Mesendoderm (in vitro differentiated cells): Measurements from ENCODE around the gene FBRSL1.

Experiments used
- DNase-seq: peaks from one replicate; pipeline ENCODE4 v3.0.0; 2013
- H2AK5ac ChIP-seq: 2 replicates; pipeline ENCODE4 v1.6.1; 2013; ENCODE audit warnings: low read length, inconsistent platforms
- H2BK120ac ChIP-seq: 2 replicates; pipeline ENCODE4 v1.6.1; 2013; ENCODE audit warnings: low read depth, mild to moderate bottlenecking, low read length, moderate library complexity, mixed read lengths
- H2BK15ac ChIP-seq: replicated peaks from 2 replicates; pipeline ENCODE4 v1.6.1; 2013; ENCODE audit warnings: low read depth, mild to moderate bottlenecking, moderate library complexity
- H2BK5ac ChIP-seq: 2 replicates; pipeline ENCODE4 v1.6.1; 2013; ENCODE audit warnings: low read length, inconsistent platforms
- H3K18ac ChIP-seq: 2 replicates; pipeline ENCODE4 v1.6.1; 2013; ENCODE audit warnings: mild to moderate bottlenecking, low read length, mixed read lengths
- H3K23ac ChIP-seq: one replicate; pipeline ENCODE4 v1.6.1; 2013; ENCODE audit warnings: low read length
- H3K27ac ChIP-seq: 2 replicates; pipeline ENCODE4 v1.5.1; 2013; ENCODE audit warnings: low read depth, mild to moderate bottlenecking, inconsistent platforms, low read length, moderate library complexity
- H3K27me3 ChIP-seq: 2 replicates; pipeline ENCODE4 v1.6.1; 2013; ENCODE audit warnings: low read length, control low read depth, mild to moderate bottlenecking, inconsistent platforms; ENCODE audit not compliant: insufficient read depth, poor library complexity
- H3K36me3 ChIP-seq: 2 replicates; pipeline ENCODE4 v1.6.1; 2013; ENCODE audit warnings: low read length, inconsistent platforms; ENCODE audit not compliant: control insufficient read depth, insufficient read depth
- H3K4ac ChIP-seq: one replicate; pipeline ENCODE4 v1.6.1; 2013; ENCODE audit warnings: low read depth, mild to moderate bottlenecking, low read length, moderate library complexity
- H3K4me1 ChIP-seq: 2 replicates; pipeline ENCODE4 v1.6.1; 2013; ENCODE audit warnings: low read depth, low read length, inconsistent platforms; ENCODE audit not compliant: control insufficient read depth
- H3K4me2 ChIP-seq: 2 replicates; pipeline ENCODE4 v1.6.1; 2013; ENCODE audit warnings: low read length
- H3K4me3 ChIP-seq: 2 replicates; pipeline ENCODE4 v1.5.1; 2013; ENCODE audit warnings: mild to moderate bottlenecking, low read length
- H3K56ac ChIP-seq: one replicate; pipeline ENCODE4 v1.6.1; 2013; ENCODE audit warnings: low read length
- H3K79me1 ChIP-seq: 2 replicates; pipeline ENCODE4 v1.6.1; 2013; ENCODE audit warnings: low read length, inconsistent platforms
- H3K79me2 ChIP-seq: 2 replicates; pipeline ENCODE4 v1.6.1; 2013; ENCODE audit warnings: mild to moderate bottlenecking, low read length; ENCODE audit not compliant: control insufficient read depth, insufficient read depth
- H3K9ac ChIP-seq: 2 replicates; pipeline ENCODE4 v1.6.1; 2013; ENCODE audit warnings: low read length, inconsistent platforms
- H4K5ac ChIP-seq: one replicate; pipeline ENCODE4 v1.6.1; 2013; ENCODE audit warnings: low read length
- H4K8ac ChIP-seq: one replicate; pipeline ENCODE4 v1.6.1; 2013; ENCODE audit warnings: low read depth, mild to moderate bottlenecking, control low read depth, low read length, moderate library complexity
- WGBS: extraction: QIAGEN DNeasy Blood & Tissue Kit; methylation state at CpG from one replicate; pipeline ENCODE4 v1.1.7; 2013; ENCODE audit warnings: low lambda C conversion rate, missing lambda C conversion rate; ENCODE audit not compliant: insufficient coverage; ENCODE audit errors: extremely low coverage; 5-methylcytosine and 5-hydroxymethylcytosine counted together

The FBRSL1 gene

DNA sequence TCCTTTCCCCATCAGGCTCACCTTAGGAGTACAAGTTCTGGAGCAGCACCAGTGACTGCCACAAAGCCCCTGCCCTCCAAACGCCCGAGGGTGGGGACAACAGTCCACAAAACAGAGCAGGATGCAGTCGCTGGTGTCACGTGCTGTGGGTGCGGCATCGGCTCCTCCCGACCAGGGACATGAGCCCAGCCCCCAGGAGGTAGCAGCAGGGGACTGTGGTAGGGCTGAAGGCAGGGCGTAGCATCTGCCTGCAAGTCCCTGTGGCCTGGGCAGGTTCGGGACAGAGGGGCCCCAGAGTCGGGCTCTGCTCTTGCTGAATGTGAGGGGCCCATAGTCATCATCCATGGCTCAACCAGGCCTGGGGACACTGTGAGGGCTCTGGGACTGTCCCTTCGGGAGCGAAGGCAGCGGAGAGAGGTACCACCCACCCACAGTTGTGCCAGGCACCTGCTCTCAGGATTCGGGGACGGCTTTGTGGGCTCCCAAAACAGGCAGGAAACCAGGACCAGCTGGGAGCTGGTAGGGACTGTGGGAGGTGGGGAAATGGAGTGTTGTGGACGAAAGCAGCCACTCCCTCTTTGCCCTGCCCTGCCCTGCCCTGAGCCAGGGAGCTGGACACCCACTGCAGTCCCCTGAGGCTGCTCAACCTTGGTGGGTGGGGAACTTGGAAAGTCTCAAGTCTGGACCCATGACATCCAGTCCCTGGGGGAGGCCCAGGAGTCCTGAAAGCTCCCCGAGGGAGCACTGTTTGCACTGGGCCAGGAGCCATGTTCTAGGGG, 30.7 kb downstream of the FBRSL1 start:
- no peak overlapping the region for H2AK5ac ChIP-seq
- no peak overlapping the region for H3K27ac ChIP-seq
- no peak overlapping the region for H3K18ac ChIP-seq
- no peak overlapping the region for H3K56ac ChIP-seq
- H2BK120ac ChIP-seq = no peak overlapping the region
- DNase-seq = no peak
- no peak overlapping the region for H2BK5ac ChIP-seq
- no peak overlapping the region for H4K5ac ChIP-seq
- no peak overlapping the region for H3K9ac ChIP-seq
- no peak overlapping the region for H3K4ac ChIP-seq
- no peak overlapping the region for H2BK15ac ChIP-seq
- no CpG with 5 or more reads among the region's 17 CpGs for WGBS
- no peaks in the 10 kb centered on the region for H3K79me2 ChIP-seq
- H3K4me3 ChIP-seq = no peak overlapping the region
- H3K23ac ChIP-seq = no peak overlapping the region
- H4K8ac ChIP-seq = no peak overlapping the region
- no peaks in the 10 kb centered on the region for H3K4me1 ChIP-seq
- H3K79me1 ChIP-seq = no peaks in the 10 kb centered on the region
- H3K4me2 ChIP-seq = no peak overlapping the region
- no peaks in the 10 kb centered on the region for H3K27me3 ChIP-seq
- no peaks in the 10 kb centered on the region for H3K36me3 ChIP-seq

DNA sequence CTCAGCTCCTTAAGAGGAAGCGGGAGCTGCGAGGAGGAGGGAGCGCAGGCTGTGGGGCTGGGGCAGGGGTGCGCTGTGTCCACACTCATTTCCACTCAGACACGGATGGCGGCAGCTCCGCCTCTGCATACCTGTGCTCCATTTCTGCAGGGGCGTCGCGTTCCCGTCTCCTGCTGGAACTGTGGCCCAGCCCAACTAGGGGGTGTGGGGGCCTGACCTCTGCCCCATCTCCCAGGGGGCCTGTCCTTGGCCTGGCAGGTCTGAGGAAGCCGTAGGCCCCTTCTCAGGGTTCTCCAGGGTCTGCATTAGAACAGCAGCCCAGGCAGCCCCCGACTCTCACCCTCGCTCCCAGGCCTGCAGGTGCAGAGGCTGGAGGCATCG, 31.2 kb downstream of the FBRSL1 start:
- H3K27ac ChIP-seq = no peak overlapping the region
- no peak overlapping the region for H3K4me3 ChIP-seq
- H2BK5ac ChIP-seq = no peak overlapping the region
- H3K79me1 ChIP-seq = no peaks in the 10 kb centered on the region
- no peak overlapping the region for H2BK120ac ChIP-seq
- no peak overlapping the region for H2AK5ac ChIP-seq
- no peak overlapping the region for H3K9ac ChIP-seq
- H3K56ac ChIP-seq = no peak overlapping the region
- H3K4me1 ChIP-seq = no peaks in the 10 kb centered on the region
- H4K8ac ChIP-seq = no peak overlapping the region
- no peak for DNase-seq
- no CpG with 5 or more reads among the region's 15 CpGs for WGBS
- H3K4me2 ChIP-seq = no peak overlapping the region
- no peak overlapping the region for H4K5ac ChIP-seq
- H3K4ac ChIP-seq = no peak overlapping the region
- H3K27me3 ChIP-seq = no peaks in the 10 kb centered on the region
- no peak overlapping the region for H3K18ac ChIP-seq
- H3K36me3 ChIP-seq = no peaks in the 10 kb centered on the region
- no peak overlapping the region for H2BK15ac ChIP-seq
- no peak overlapping the region for H3K23ac ChIP-seq
- H3K79me2 ChIP-seq = no peaks in the 10 kb centered on the region

GRCh38 chr12:132521712-132522292, 31.9 kb downstream of the FBRSL1 start:
- no peak overlapping the region for H4K5ac ChIP-seq
- H3K56ac ChIP-seq = no peak overlapping the region
- no CpG with 5 or more reads among the region's 27 CpGs for WGBS
- H2BK120ac ChIP-seq = no peak overlapping the region
- no peak overlapping the region for H2BK5ac ChIP-seq
- H3K4me1 ChIP-seq = no peaks in the 10 kb centered on the region
- H3K27ac ChIP-seq = no peak overlapping the region
- no peak overlapping the region for H3K18ac ChIP-seq
- H3K79me2 ChIP-seq = no peaks in the 10 kb centered on the region
- no peak overlapping the region for H2AK5ac ChIP-seq
- no peak overlapping the region for H3K4me2 ChIP-seq
- no peaks in the 10 kb centered on the region for H3K27me3 ChIP-seq
- H3K23ac ChIP-seq = no peak overlapping the region
- no peak overlapping the region for H3K9ac ChIP-seq
- H3K4me3 ChIP-seq = no peak overlapping the region
- no peaks in the 10 kb centered on the region for H3K36me3 ChIP-seq
- DNase-seq = no peak
- H2BK15ac ChIP-seq = no peak overlapping the region
- no peak overlapping the region for H3K4ac ChIP-seq
- no peak overlapping the region for H4K8ac ChIP-seq
- no peaks in the 10 kb centered on the region for H3K79me1 ChIP-seq

- H4K8ac ChIP-seq = no peak overlapping the region
- H3K23ac ChIP-seq = no peak overlapping the region
- H3K4me2 ChIP-seq = no peak overlapping the region
- H3K4me3 ChIP-seq = no peak overlapping the region
- no CpG with 5 or more reads among the region's 25 CpGs for WGBS
- no peak overlapping the region for H3K56ac ChIP-seq
- no peaks in the 10 kb centered on the region for H3K27me3 ChIP-seq
- H3K79me2 ChIP-seq = no peaks in the 10 kb centered on the region
- H3K9ac ChIP-seq = no peak overlapping the region
- no peak overlapping the region for H2BK120ac ChIP-seq
- H3K36me3 ChIP-seq = no peaks in the 10 kb centered on the region
- H3K4me1 ChIP-seq = no peaks in the 10 kb centered on the region
- no peak overlapping the region for H3K27ac ChIP-seq
- no peaks in the 10 kb centered on the region for H3K79me1 ChIP-seq
- DNase-seq = no peak
- no peak overlapping the region for H2BK15ac ChIP-seq
- H2BK5ac ChIP-seq = no peak overlapping the region
- no peak overlapping the region for H2AK5ac ChIP-seq
- no peak overlapping the region for H3K18ac ChIP-seq
- H4K5ac ChIP-seq = no peak overlapping the region
- no peak overlapping the region for H3K4ac ChIP-seq
Measured at GRCh38 chr12:132522592-132523380, 32.8 kb downstream of the FBRSL1 start.

DNA sequence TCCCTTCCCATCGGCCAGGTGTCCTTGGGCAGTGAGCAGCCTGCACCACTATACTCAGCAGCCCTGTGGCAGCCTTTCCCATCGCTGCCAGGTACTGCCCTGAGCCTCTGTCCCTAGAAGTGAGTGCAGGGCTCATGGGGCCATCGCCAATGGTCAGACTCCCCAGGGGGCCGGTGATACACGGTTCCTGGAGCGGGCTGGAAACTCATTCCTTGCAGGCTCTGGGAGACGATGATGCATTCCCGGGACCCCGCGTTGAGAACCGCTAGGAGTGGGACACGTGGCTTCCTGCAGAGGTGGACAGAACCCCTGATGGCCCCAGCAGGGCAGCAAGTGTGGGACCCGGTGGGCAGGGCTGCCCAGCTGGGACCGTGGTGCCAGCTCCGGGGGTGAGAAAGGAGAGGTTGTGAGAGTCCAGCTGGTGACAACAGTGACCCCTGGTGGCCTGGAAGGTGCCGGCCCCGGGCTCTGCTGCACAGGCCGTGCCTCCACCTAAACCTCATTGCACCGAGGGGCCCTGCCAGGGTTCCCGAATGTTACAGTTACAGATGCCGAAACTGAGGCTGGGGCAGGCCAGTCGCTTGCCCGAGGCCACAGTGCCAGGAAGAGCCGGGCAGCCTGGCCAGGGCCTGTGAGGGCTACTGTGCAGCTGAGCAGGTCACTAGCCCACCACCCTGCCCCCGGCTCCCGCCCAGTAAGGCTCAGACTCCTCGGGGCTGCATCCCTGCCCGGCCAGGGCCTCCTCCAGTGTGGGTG, 33.8 kb downstream of the FBRSL1 start:
- H3K36me3 ChIP-seq = no peaks in the 10 kb centered on the region
- no peaks in the 10 kb centered on the region for H3K27me3 ChIP-seq
- no peak overlapping the region for H3K4ac ChIP-seq
- H3K56ac ChIP-seq = no peak overlapping the region
- no peak overlapping the region for H3K23ac ChIP-seq
- WGBS = no CpG with 5 or more reads among the region's 28 CpGs
- H3K4me3 ChIP-seq = no peak overlapping the region
- no peak overlapping the region for H4K8ac ChIP-seq
- no peak overlapping the region for H2BK15ac ChIP-seq
- H3K4me1 ChIP-seq = no peaks in the 10 kb centered on the region
- no peak overlapping the region for H3K9ac ChIP-seq
- H2BK5ac ChIP-seq = no peak overlapping the region
- no peak overlapping the region for H3K4me2 ChIP-seq
- H3K27ac ChIP-seq = no peak overlapping the region
- no peak overlapping the region for H2AK5ac ChIP-seq
- no peak overlapping the region for H3K18ac ChIP-seq
- peak; percentile 50 for DNase-seq
- H4K5ac ChIP-seq = no peak overlapping the region
- H3K79me1 ChIP-seq = no peaks in the 10 kb centered on the region
- H2BK120ac ChIP-seq = no peak overlapping the region
- H3K79me2 ChIP-seq = no peaks in the 10 kb centered on the region
